Peyer's patch (tissue), 4 donors: Measurements from ENCODE around the gene EFHD1. TPM values are rescaled to one million over a fixed set of nuclear protein-coding genes. Genes with fewer than 3 reads are reported as not detected.
"Not testable (repeated sequence)": the region's sequence is repeated elsewhere in the genome, so short reads cannot be mapped to it uniquely, and the experiment has no call there.

ENCODE experiments used
- DNase-seq, 3 donors: peaks; one replicate each; pipeline ENCODE4 v3.0.0-alpha.2; 2017 to 2019
- H3K27ac ChIP-seq, 4 donors: fragments of 200-600 bp; sonication (generic); one replicate each; pipeline ENCODE4 v1.5.1; 2016 to 2019
- H3K27me3 ChIP-seq, 2 donors: fragments of 200-600 bp; sonication (generic); one replicate each; pipeline ENCODE4 v1.5.1; 2019
- H3K36me3 ChIP-seq, 3 donors: fragments of 200-600 bp; sonication (generic); one replicate each; pipeline ENCODE4 v1.5.1; 2016 to 2019
- H3K4me1 ChIP-seq, 4 donors: fragments of 200-600 bp; sonication (generic); one replicate each; pipeline ENCODE4 v1.5.1; 2016 to 2019
- H3K4me3 ChIP-seq, 4 donors: fragments of 200-600 bp; sonication (generic); 1 replicate in 3 of 4; 2 replicates in 1 of 4; pipeline ENCODE4 v1.5.1; 2016 to 2019; ENCODE audit warnings: mild to moderate bottlenecking in 1 of 4
- H3K9me3 ChIP-seq, 4 donors: fragments of 200-600 bp; sonication (generic); one replicate each; pipeline ENCODE4 v1.5.1; 2016 to 2019; ENCODE audit warnings: mild to moderate bottlenecking in 1 of 4
- POLR2A ChIP-seq, 2 donors: fragments of 450-650 bp; IDR thresholded peaks; one replicate each; pipeline ENCODE4 v1.5.1; 2017; ENCODE audit warnings: antibody characterized with exemption in 2 of 2, mild to moderate bottlenecking in 2 of 2, moderate library complexity in 2 of 2
- total RNA-seq, 4 donors: library from RNA; depleted of rRNA; stranded (reverse); fragments of >200 nt; gene quantifications; one replicate each; pipeline ENCODE4 v1.1.0, GENCODE V29; 2016
- TF ChIP-seq, protein P1 (sequence below), 6 experiments: fragments of 450-650 bp in 4 of 6; fragments of 200-600 bp in 2 of 6; sonication (generic) in 1 of 6; IDR thresholded peaks; one replicate each; pipeline ENCODE4 v1.5.1; 2017 to 2019; ENCODE audit warnings: antibody characterized with exemption in 6 of 6, mild to moderate bottlenecking in 3 of 6, moderate library complexity in 1 of 6

EFHD1 gene
- total RNA-seq, 4 donors from 2014 or later, result 1.9 to 14.9 (median 8.9) TPM

DNA sequence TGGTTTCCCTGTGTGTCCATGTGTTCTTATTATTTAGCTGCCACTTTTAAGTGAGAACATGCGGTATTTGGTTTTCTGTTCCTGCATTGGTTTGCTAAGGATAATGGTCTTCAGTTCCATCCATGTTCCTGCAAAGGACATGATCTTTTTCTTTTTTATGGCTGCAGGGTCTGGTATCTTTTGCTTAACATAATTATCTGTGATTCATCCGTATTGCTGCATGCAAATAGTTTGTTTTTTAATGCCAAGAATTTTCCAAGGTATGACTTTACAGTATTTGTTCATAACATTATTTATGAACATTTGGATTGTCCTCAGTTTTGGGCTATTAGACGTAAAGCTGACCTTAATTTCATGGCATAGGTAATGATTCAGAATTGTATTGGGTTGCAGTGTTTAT, 81.6 kb downstream of the EFHD1 start:
- TF ChIP-seq POLR2A (IDR thresholded peaks at IDR 0.05), result no peak
- TF ChIP-seq, protein P1, sequence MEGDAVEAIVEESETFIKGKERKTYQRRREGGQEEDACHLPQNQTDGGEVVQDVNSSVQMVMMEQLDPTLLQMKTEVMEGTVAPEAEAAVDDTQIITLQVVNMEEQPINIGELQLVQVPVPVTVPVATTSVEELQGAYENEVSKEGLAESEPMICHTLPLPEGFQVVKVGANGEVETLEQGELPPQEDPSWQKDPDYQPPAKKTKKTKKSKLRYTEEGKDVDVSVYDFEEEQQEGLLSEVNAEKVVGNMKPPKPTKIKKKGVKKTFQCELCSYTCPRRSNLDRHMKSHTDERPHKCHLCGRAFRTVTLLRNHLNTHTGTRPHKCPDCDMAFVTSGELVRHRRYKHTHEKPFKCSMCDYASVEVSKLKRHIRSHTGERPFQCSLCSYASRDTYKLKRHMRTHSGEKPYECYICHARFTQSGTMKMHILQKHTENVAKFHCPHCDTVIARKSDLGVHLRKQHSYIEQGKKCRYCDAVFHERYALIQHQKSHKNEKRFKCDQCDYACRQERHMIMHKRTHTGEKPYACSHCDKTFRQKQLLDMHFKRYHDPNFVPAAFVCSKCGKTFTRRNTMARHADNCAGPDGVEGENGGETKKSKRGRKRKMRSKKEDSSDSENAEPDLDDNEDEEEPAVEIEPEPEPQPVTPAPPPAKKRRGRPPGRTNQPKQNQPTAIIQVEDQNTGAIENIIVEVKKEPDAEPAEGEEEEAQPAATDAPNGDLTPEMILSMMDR (IDR thresholded peaks at IDR 0.05), result no peak
- Histone ChIP-seq H3K36me3 (peaks cover 0 to 16% (median 0%) of the 10 kb centered on the region in 3 donors), H3K27ac (no peak overlapping the region), H3K4me3 (no peak overlapping the region), H3K27me3 (no peaks in the 10 kb centered on the region), H3K4me1 (no peaks in the 10 kb centered on the region), H3K9me3 (no peaks in the 10 kb centered on the region)
- DNase-seq, result no peak

DNA sequence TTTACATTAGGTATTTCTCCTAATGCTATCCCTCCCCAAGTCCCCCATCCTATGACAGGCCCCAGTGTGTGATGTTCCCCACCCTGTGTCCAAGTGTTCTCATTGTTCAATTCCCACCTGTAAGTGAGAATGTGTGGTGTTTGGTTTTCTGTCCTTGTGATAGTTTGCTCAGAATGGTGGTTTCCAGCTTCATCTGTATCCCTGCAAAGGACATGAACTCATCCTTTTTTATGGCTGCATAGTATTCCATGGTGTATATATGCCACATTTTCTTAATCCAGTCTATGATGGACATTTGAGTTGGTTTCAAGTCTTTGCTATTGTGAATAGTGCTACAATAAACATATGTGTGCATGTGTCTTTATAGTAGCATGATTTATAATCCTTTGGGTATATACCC, 86.7 kb downstream of the EFHD1 start:
- not testable (repeated sequence) for H3K27me3 ChIP-seq, H3K9me3 ChIP-seq, H3K27ac ChIP-seq, H3K4me1 ChIP-seq, DNase-seq, H3K4me3 ChIP-seq
- H3K36me3 ChIP-seq, result peaks cover 0 to 17% (median 0%) of the 10 kb centered on the region in 3 donors

DNA sequence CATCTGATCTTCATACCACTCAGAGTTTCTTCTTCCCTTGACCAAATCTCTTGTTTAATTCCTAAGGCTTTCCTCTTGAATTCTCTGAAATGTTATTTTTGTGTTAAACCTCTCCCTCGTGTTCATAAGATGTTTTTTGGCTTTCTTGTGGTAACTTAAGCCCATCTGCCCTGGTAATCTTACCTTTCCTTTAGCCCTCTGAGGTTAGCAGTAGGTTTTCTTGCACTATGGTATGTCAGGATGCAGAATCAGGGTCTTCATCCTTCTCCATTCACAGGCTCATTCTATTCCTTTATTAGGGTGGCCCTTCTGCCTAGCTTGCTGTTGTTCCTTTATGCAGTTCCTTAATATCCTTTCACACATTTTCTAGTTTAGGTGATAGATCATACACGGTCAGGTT, 87.9 kb downstream of the EFHD1 start:
- no peaks in the 10 kb centered on the region for H3K9me3 ChIP-seq
- no peak for TF ChIP-seq POLR2A (IDR thresholded peaks at IDR 0.05)
- TF ChIP-seq, protein P1 (IDR thresholded peaks at IDR 0.05), result no peak
- H3K4me1 ChIP-seq, result peaks cover 0 to 8% (median 0%) of the 10 kb centered on the region in 4 donors
- H3K36me3 ChIP-seq, result peaks cover 0 to 28% (median 0%) of the 10 kb centered on the region in 3 donors
- H3K27ac ChIP-seq, result no peak overlapping the region
- no peaks in the 10 kb centered on the region for H3K27me3 ChIP-seq
- no peak for DNase-seq
- no peak overlapping the region for H3K4me3 ChIP-seq

DNA sequence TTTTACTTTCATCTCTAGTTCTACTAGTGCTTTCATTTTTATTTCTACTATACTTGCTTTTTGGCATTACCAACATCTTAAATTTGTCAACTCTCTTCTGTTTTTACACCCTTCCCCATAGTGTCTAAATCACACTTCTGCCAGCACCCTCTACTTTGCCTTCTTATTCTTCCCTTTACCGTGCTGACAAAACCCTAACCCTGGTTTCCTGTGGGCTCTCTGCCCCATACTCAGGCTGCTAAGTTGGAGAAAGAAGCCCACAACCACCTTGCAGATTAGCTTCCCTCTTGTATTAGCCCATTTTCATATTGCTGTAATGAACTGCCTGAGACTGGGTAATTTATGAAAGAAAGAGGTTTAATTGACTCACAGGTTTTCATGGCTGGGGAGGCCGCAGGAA, 88.5 kb downstream of the EFHD1 start:
- peaks cover 0 to 28% (median 0%) of the 10 kb centered on the region in 3 donors for H3K36me3 ChIP-seq
- no peak for DNase-seq
- TF ChIP-seq POLR2A (IDR thresholded peaks at IDR 0.05), result no peak
- TF ChIP-seq, protein P1 (IDR thresholded peaks at IDR 0.05), result no peak
- no peak overlapping the region for H3K4me3 ChIP-seq
- H3K4me1 ChIP-seq, result peaks cover 0 to 8% (median 0%) of the 10 kb centered on the region in 4 donors
- H3K27me3 ChIP-seq, result no peaks in the 10 kb centered on the region
- no peaks in the 10 kb centered on the region for H3K9me3 ChIP-seq
- no peak overlapping the region for H3K27ac ChIP-seq

DNA sequence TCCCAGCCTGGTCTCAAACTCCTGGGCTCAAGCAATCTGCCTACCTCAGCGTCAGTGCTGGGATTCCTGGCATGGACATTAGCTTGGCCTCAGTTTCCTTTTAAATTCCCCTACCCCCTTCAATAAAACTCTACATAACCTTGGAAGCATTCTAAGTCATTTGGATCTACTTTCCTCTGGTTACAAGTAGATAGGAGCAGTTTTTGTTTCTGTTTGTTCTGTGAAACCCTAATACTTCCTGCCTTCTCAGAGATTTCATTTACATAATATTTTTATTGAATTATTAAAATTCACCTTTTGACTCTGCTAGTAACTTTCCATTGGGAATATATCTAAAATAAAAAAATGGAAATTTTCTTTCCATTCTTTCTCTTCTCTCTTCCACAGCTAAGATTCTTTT, 89.6 kb downstream of the EFHD1 start:
- peaks cover 0 to 20% (median 0%) of the 10 kb centered on the region in 3 donors for H3K36me3 ChIP-seq
- TF ChIP-seq, protein P1 (IDR thresholded peaks at IDR 0.05), result no peak
- TF ChIP-seq POLR2A (IDR thresholded peaks at IDR 0.05), result no peak
- no peaks in the 10 kb centered on the region for H3K9me3 ChIP-seq
- H3K27ac ChIP-seq, result no peak overlapping the region
- no peak overlapping the region for H3K4me3 ChIP-seq
- H3K4me1 ChIP-seq, result peaks cover 0 to 8% (median 0%) of the 10 kb centered on the region in 4 donors
- DNase-seq, result no peak
- no peaks in the 10 kb centered on the region for H3K27me3 ChIP-seq

DNA sequence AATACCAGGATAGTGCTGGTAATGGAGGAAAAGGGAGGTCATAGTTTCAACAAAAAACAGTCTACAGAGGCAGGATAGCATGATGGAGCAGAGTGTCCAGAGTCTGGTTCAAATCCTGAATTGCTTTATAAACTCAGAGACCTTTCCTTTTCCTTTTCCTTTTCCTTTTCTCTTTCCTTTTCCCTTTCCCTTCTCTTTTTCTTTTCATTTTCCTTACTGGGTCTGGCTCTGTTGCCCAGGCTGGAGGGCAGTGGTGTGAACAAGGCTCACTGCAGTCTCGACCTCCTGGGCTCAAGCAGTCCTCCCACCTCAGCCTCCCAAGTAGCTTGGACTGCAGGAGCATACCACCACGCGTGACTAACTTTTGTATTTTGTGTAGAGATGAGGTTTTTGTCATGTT, 95.4 kb downstream of the EFHD1 start:
- Histone ChIP-seq H3K27me3 (no peaks in the 10 kb centered on the region), H3K27ac (no peak overlapping the region), H3K4me1 (no peaks in the 10 kb centered on the region), H3K4me3 (no peak overlapping the region), H3K36me3 (peaks cover 0 to 37% (median 2%) of the 10 kb centered on the region in 3 donors), H3K9me3 (no peaks in the 10 kb centered on the region)
- no peak for TF ChIP-seq POLR2A (IDR thresholded peaks at IDR 0.05)
- DNase-seq, result no peak

DNA sequence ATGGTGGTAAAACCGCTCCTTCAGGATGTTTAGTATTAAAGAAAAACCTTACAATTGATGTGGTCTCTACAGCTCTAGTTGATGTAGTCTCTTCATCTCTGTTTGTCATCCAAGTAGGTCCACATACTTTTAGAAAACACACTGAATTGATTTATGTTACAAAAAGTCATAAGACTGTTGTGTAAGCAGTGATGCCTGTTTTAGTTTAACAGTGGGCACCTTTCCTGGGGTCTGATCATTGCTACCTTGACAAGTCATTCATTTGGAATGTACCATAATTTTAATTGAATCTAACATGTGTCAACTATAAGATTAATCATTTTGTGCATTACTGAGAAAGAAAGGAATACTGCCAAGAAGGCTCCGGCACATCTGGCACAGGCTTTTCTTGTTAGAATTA, 98.1 kb downstream of the EFHD1 start:
- no peak overlapping the region for H3K27ac ChIP-seq
- TF ChIP-seq, protein P1 (IDR thresholded peaks at IDR 0.05), result no peak
- TF ChIP-seq POLR2A (IDR thresholded peaks at IDR 0.05), result no peak
- no peaks in the 10 kb centered on the region for H3K4me1 ChIP-seq
- no peaks in the 10 kb centered on the region for H3K9me3 ChIP-seq
- H3K27me3 ChIP-seq, result no peaks in the 10 kb centered on the region
- H3K36me3 ChIP-seq, result peaks cover 0 to 36% (median 2%) of the 10 kb centered on the region in 3 donors
- no peak for DNase-seq
- no peak overlapping the region for H3K4me3 ChIP-seq
